Measurements from ENCODE around the gene ZBTB38. TPM values are rescaled to one million over a fixed set of nuclear protein-coding genes. Genes with fewer than 3 reads are reported as not detected.

ZBTB38 gene
- total RNA-seq, 1 donor from 2014 or later: 9.3 TPM

DNA sequence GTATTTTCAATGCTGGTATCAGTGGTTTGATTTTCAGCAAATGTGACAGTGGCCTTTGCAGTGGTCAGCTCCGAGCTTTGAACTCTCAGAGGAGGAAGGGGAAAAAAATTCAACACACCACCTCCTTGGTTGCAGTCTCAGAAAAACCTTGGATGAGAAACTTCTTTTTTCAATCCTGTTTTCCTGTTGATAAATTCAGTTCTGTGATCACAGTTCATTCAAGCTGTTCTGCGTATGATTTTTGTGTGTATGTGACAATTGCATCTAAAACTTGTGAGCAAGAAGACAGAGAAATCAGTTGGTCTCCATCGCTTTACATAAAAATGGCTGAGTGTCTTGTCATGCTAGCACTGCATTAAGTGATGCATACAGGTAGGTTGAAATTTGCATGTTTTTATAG lies 19.2 kb downstream of the ZBTB38 start:
- Mint-ChIP-seq H3K27ac (ENCODE audit: unreplicated experiment) (peak overlapping the region; percentile 94), H3K9me3 (ENCODE audit: unreplicated experiment) (peaks cover 3% of the 10 kb centered on the region), H3K36me3 (ENCODE audit: unreplicated experiment) (no peaks in the 10 kb centered on the region), H3K27me3 (ENCODE audit: unreplicated experiment) (peaks cover 2% of the 10 kb centered on the region), H3K4me1 (ENCODE audit: low read depth, unreplicated experiment) (peaks cover 34% of the 10 kb centered on the region), H3K4me3 (ENCODE audit: unreplicated experiment) (peak overlapping the region; percentile 63)
- no peak for TF ChIP-seq CTCF (IDR thresholded peaks at IDR 0.05; ENCODE audit: partially characterized antibody, unreplicated experiment)
- no peak for DNase-seq

DNA sequence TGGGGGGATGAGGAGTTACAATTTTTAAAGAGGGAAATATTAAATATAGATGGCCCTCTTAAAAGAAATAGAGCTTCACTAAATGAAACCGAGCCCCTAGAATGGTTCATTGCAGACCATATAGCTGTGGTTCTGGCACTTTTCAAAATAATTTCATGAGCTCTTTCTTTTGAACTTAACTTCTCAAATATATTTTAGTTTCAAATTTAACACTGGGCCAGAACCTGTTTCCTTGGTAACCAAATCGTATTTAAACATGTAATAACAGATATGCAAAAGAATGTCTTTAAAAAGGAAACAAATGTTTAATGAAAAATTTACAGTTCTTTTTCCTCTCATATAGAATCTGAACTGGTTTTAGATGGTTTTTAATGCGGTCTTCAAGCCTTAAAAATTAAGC lies 20.1 kb downstream of the ZBTB38 start:
- H3K4me3 Mint-ChIP-seq (ENCODE audit: unreplicated experiment): no peak overlapping the region
- DNase-seq: no peak

GRCh38 chr3:141388823-141389621 lies 20.7 kb downstream of the ZBTB38 start:
- H3K27ac Mint-ChIP-seq (ENCODE audit: unreplicated experiment): peak overlapping the region; percentile 23

More for the DNA sequence above, 20.1 kb downstream of the ZBTB38 start:
- peaks cover 2% of the 10 kb centered on the region for H3K9me3 Mint-ChIP-seq (ENCODE audit: unreplicated experiment)
- no peaks in the 10 kb centered on the region for H3K36me3 Mint-ChIP-seq (ENCODE audit: unreplicated experiment)
- peaks cover 2% of the 10 kb centered on the region for H3K27me3 Mint-ChIP-seq (ENCODE audit: unreplicated experiment)
- H3K27ac Mint-ChIP-seq (ENCODE audit: unreplicated experiment): no peak overlapping the region
- no peak for TF ChIP-seq CTCF (IDR thresholded peaks at IDR 0.05; ENCODE audit: partially characterized antibody, unreplicated experiment)
- H3K4me1 Mint-ChIP-seq (ENCODE audit: low read depth, unreplicated experiment): peaks cover 43% of the 10 kb centered on the region

DNA sequence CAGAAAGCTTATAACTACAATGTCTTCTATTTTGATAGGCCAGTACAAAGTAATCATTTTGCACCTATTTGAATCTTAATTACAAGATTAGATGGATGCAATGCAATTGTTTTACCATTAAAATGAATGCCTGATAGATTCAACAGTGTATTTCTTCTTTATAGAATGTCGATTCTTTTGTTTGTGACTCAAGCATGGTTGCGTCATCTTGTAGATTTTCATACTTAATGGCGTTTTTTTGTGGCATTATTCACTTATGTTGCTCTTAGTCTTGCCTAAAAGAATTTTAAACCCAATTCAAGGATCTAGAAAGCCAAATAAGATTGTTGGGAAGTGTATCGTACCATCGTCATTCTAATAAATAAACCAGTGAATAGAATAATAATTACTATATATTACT lies 21.4 kb downstream of the ZBTB38 start:
- Mint-ChIP-seq H3K4me3 (ENCODE audit: unreplicated experiment) (no peak overlapping the region), H3K9me3 (ENCODE audit: unreplicated experiment) (peaks cover 6% of the 10 kb centered on the region), H3K27me3 (ENCODE audit: unreplicated experiment) (peaks cover 2% of the 10 kb centered on the region), H3K4me1 (ENCODE audit: low read depth, unreplicated experiment) (peaks cover 38% of the 10 kb centered on the region), H3K27ac (ENCODE audit: unreplicated experiment) (no peak overlapping the region), H3K36me3 (ENCODE audit: unreplicated experiment) (peaks cover 3% of the 10 kb centered on the region)
- TF ChIP-seq CTCF (IDR thresholded peaks at IDR 0.05; ENCODE audit: partially characterized antibody, unreplicated experiment): no peak
- no peak for DNase-seq

More at GRCh38 chr3:141388823-141389621, 20.7 kb downstream of the ZBTB38 start:
- Mint-ChIP-seq H3K36me3 (ENCODE audit: unreplicated experiment) (no peaks in the 10 kb centered on the region), H3K4me3 (ENCODE audit: unreplicated experiment) (peak overlapping the region; percentile 72), H3K9me3 (ENCODE audit: unreplicated experiment) (peaks cover 6% of the 10 kb centered on the region), H3K4me1 (ENCODE audit: low read depth, unreplicated experiment) (peaks cover 44% of the 10 kb centered on the region), H3K27me3 (ENCODE audit: unreplicated experiment) (peaks cover 2% of the 10 kb centered on the region)
- TF ChIP-seq CTCF (IDR thresholded peaks at IDR 0.05; ENCODE audit: partially characterized antibody, unreplicated experiment): no peak
- DNase-seq: no peak

GRCh38 chr3:141390747-141391146 lies 22.4 kb downstream of the ZBTB38 start:
- H3K9me3 Mint-ChIP-seq (ENCODE audit: unreplicated experiment): peaks cover 4% of the 10 kb centered on the region
- peak overlapping the region; percentile 12 for H3K27ac Mint-ChIP-seq (ENCODE audit: unreplicated experiment)
- peaks cover 2% of the 10 kb centered on the region for H3K27me3 Mint-ChIP-seq (ENCODE audit: unreplicated experiment)
- no peak for TF ChIP-seq CTCF (IDR thresholded peaks at IDR 0.05; ENCODE audit: partially characterized antibody, unreplicated experiment)
- DNase-seq: no peak
- no peak overlapping the region for H3K4me3 Mint-ChIP-seq (ENCODE audit: unreplicated experiment)
- peaks cover 3% of the 10 kb centered on the region for H3K36me3 Mint-ChIP-seq (ENCODE audit: unreplicated experiment)
- peaks cover 33% of the 10 kb centered on the region for H3K4me1 Mint-ChIP-seq (ENCODE audit: low read depth, unreplicated experiment)
